Measurements from ENCODE around the gene COP1. TPM values are rescaled to one million over a fixed set of nuclear protein-coding genes. Genes with fewer than 3 reads are reported as not detected.

The COP1 gene
- total and polyA plus RNA-seq, 2 donors (not counting 3 experiments of a cell fraction or from before 2014, with no cell fraction given) = 16.5 to 40.9 TPM

DNA sequence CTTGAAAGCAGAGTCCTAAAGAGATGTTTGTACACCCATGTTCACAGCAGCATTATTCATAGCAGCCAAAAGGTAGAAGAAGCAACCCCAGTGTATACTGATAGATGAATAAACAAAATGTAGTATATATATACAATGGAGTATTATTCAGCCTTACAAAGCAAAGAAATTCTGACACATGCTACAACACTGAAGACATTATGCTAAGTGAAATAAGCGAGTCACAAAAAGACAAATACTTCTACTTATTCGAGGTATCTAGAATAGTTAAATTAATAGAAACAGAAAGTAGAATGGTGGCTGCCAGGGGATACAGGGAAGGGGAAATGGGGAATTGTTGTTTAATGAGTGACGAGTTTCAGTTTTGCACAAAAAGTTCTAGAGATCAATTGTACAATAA lies 23.5 kb downstream of the COP1 start:
- dilution Hi-C loops (cut with MboI; ENCODE audit: extremely low pct_ligation_motif_present, low sequenced_read_pairs) = no loop called here
- CTCF ChIA-PET = no interaction called here
- H3K4me2 ChIP-seq (ENCODE audit: insufficient read depth, low read length) = no peak overlapping the region

GRCh38 chr1:176178316-176178715 lies 28.8 kb downstream of the COP1 start:
- H3K9me3 ChIP-seq (replicated peaks; ENCODE audit: control insufficient read depth, insufficient read depth, low read length) = no peaks in the 10 kb centered on the region
- no peak overlapping the region for H3K4me2 ChIP-seq (ENCODE audit: insufficient read depth, low read length)
- peaks cover 13% of the 10 kb centered on the region for H3K4me1 ChIP-seq (ENCODE audit: control insufficient read depth, extremely low read depth, insufficient read depth, low read length)
- no TSS peak for BruUV-seq (replicated peaks)
- TF ChIP-seq FOS (IDR thresholded peaks at IDR 0.05; ENCODE audit: borderline replicate concordance, insufficient read depth, low read length) (no peak), MAX (IDR thresholded peaks at IDR 0.05; ENCODE audit: insufficient read depth, insufficient read length) (no peak), EZH2 (IDR thresholded peaks at IDR 0.05; ENCODE audit: borderline replicate concordance, low read depth, low read length, severe bottlenecking) (no peak), POLR2AphosphoS5 (IDR thresholded peaks at IDR 0.05; ENCODE audit: insufficient read depth, low read depth, low read length) (no peak), POLR2A (IDR thresholded peaks at IDR 0.05; ENCODE audit: low read depth, low read length) (no peak), MYC (IDR thresholded peaks at IDR 0.05; ENCODE audit: low read depth, low read length) (no peak), CTCF (IDR thresholded peaks at IDR 0.05; ENCODE audit: extremely low read depth in 1 of 2, insufficient read depth in 1 of 2, low read depth in 1 of 2, low read length in 2 of 2) (no peak), GATA2 (IDR thresholded peaks at IDR 0.05; ENCODE audit: insufficient read depth, insufficient read length, low read depth, low read length) (no peak)
- H4K20me1 ChIP-seq (replicated peaks; ENCODE audit: control insufficient read depth, extremely low read depth, insufficient read depth, low read length) = no peaks in the 10 kb centered on the region
- no peak for DNase-seq (ENCODE audit: low read depth, low spot score)
- H2AFZ ChIP-seq (ENCODE audit: low read depth, low read length) = no peak overlapping the region
- ChIA-PET CTCF (no interaction called here), POLR2A (no interaction called here)
- no peaks in the 10 kb centered on the region for H3K9me1 ChIP-seq (replicated peaks; ENCODE audit: control insufficient read depth, extremely low read depth, insufficient read depth, low read length)
- no peak overlapping the region for H3K27ac ChIP-seq (ENCODE audit: insufficient read depth, low read depth, low read length)
- H3K9ac ChIP-seq (replicated peaks; ENCODE audit: extremely low read depth, insufficient read depth, low read length) = no peak overlapping the region
- intact Hi-C loops (cut with micrococcal nuclease) = no loop called here
- FAIRE-seq = no peak
- H3K36me3 ChIP-seq (ENCODE audit: control insufficient read depth in 2 of 2, extremely low read depth in 1 of 2, insufficient read depth in 2 of 2, low read length in 2 of 2) = peaks cover 0 to 2% of the 10 kb centered on the region in 2 experiments
- H3K27me3 ChIP-seq (ENCODE audit: control insufficient read depth in 2 of 2, insufficient read depth in 2 of 2, low read length in 2 of 2) = no peaks in the 10 kb centered on the region
- H3K4me3 ChIP-seq (replicated peaks in 1 of 3; ENCODE audit: insufficient read depth in 1 of 3, low read depth in 1 of 3, low read length in 3 of 3) = no peak overlapping the region
- dilution Hi-C loops (cut with MboI; ENCODE audit: extremely low pct_ligation_motif_present, low sequenced_read_pairs) = no loop called here
- peaks cover 74% of the 10 kb centered on the region for H3K79me2 ChIP-seq (ENCODE audit: control insufficient read depth, insufficient read depth, low read length)

More for the DNA sequence above, 23.5 kb downstream of the COP1 start:
- POLR2A ChIA-PET = no interaction called here
- no peak overlapping the region for H3K9ac ChIP-seq (replicated peaks; ENCODE audit: extremely low read depth, insufficient read depth, low read length)
- H3K27me3 ChIP-seq (ENCODE audit: control insufficient read depth in 2 of 2, insufficient read depth in 2 of 2, low read length in 2 of 2) = no peaks in the 10 kb centered on the region
- no peaks in the 10 kb centered on the region for H3K9me3 ChIP-seq (replicated peaks; ENCODE audit: control insufficient read depth, insufficient read depth, low read length)
- H2AFZ ChIP-seq (ENCODE audit: low read depth, low read length) = no peak overlapping the region
- H3K27ac ChIP-seq (ENCODE audit: insufficient read depth, low read depth, low read length) = no peak overlapping the region
- BruUV-seq (replicated peaks) = no TSS peak
- peaks cover 9% of the 10 kb centered on the region for H4K20me1 ChIP-seq (replicated peaks; ENCODE audit: control insufficient read depth, extremely low read depth, insufficient read depth, low read length)
- FAIRE-seq = no peak
- no peaks in the 10 kb centered on the region for H3K4me1 ChIP-seq (ENCODE audit: control insufficient read depth, extremely low read depth, insufficient read depth, low read length)
- H3K36me3 ChIP-seq (ENCODE audit: control insufficient read depth in 2 of 2, extremely low read depth in 1 of 2, insufficient read depth in 2 of 2, low read length in 2 of 2) = no peaks in the 10 kb centered on the region
- H3K4me3 ChIP-seq (replicated peaks in 1 of 3; ENCODE audit: insufficient read depth in 1 of 3, low read depth in 1 of 3, low read length in 3 of 3) = no peak overlapping the region
- TF ChIP-seq MYC (IDR thresholded peaks at IDR 0.05; ENCODE audit: low read depth, low read length) (no peak), POLR2A (IDR thresholded peaks at IDR 0.05; ENCODE audit: low read depth, low read length) (no peak), POLR2AphosphoS5 (IDR thresholded peaks at IDR 0.05; ENCODE audit: insufficient read depth, low read depth, low read length) (no peak), FOS (IDR thresholded peaks at IDR 0.05; ENCODE audit: borderline replicate concordance, insufficient read depth, low read length) (no peak), GATA2 (IDR thresholded peaks at IDR 0.05; ENCODE audit: insufficient read depth, insufficient read length, low read depth, low read length) (no peak), MAX (IDR thresholded peaks at IDR 0.05; ENCODE audit: insufficient read depth, insufficient read length) (no peak)
- intact Hi-C loops (cut with micrococcal nuclease) = no loop called here
- DNase-seq (ENCODE audit: low read depth, low spot score) = no peak
- peaks cover 84% of the 10 kb centered on the region for H3K79me2 ChIP-seq (ENCODE audit: control insufficient read depth, insufficient read depth, low read length)
- H3K9me1 ChIP-seq (replicated peaks; ENCODE audit: control insufficient read depth, extremely low read depth, insufficient read depth, low read length) = no peaks in the 10 kb centered on the region

All from endothelial cell of umbilical vein (primary cell).